Lower leg skin (tissue), 4 donors: ENCODE results near the gene GPC6. TPM values are rescaled to one million over a fixed set of nuclear protein-coding genes. Genes with fewer than 3 reads are reported as not detected.

Experiments used
- DNase-seq, 2 donors: peaks; one replicate each; pipeline ENCODE4 v3.0.0-alpha.2; 2019; ENCODE audit warnings: low spot score in 2 of 2
- H3K4me3 ChIP-seq: fragments of 200-600 bp; sonication (generic); 2 replicates; pipeline ENCODE4 v1.5.1; 2017; ENCODE audit warnings: mild to moderate bottlenecking, low read depth; ENCODE audit not compliant: poor library complexity, severe bottlenecking
- CTCF ChIP-seq, 3 donors: fragments of 450-650 bp; IDR thresholded peaks; one replicate each; pipeline ENCODE4 v1.5.1; 2016; ENCODE audit warnings: antibody characterized with exemption in 3 of 3, mild to moderate bottlenecking in 3 of 3, moderate library complexity in 2 of 3
- POLR2A ChIP-seq, 2 donors: fragments of 450-650 bp; IDR thresholded peaks; one replicate each; pipeline ENCODE4 v1.6.1; 2016 to 2017; ENCODE audit warnings: antibody characterized with exemption in 2 of 2, mild to moderate bottlenecking in 1 of 2, moderate library complexity in 1 of 2
- WGBS, 2 donors: methylation state at CpG; one replicate each; pipeline ENCODE4 v1.1.5; 2018; 5-methylcytosine and 5-hydroxymethylcytosine counted together
- intact Hi-C: fragments of 100-400 bp; cut with DNase I; formaldehyde crosslinking; loops from one replicate; pipeline ENCODE4 v1.15.0; 2023; ENCODE audit warnings: low total_unique reads
- total RNA-seq, 4 donors: library from RNA; depleted of rRNA; stranded (reverse); fragments of >200 nt; gene quantifications; one replicate each; pipeline ENCODE4 v1.1.0, GENCODE V29; 2016

Gene GPC6
- total RNA-seq, 4 donors from 2014 or later = 1.4 to 5.2 (median 2.5) TPM

- WGBS, 2 donors = 77 to 79% methylated on average over 4 of the region's 4 CpGs
- TF ChIP-seq CTCF (IDR thresholded peaks at IDR 0.05) (no peak), POLR2A (IDR thresholded peaks at IDR 0.05) (no peak)
- intact Hi-C loops = no loop called here
- no peak for DNase-seq
- no peak overlapping the region for H3K4me3 ChIP-seq
Measured at GRCh38 chr13:94305934-94306333, 1079.3 kb downstream of the GPC6 start.

DNA sequence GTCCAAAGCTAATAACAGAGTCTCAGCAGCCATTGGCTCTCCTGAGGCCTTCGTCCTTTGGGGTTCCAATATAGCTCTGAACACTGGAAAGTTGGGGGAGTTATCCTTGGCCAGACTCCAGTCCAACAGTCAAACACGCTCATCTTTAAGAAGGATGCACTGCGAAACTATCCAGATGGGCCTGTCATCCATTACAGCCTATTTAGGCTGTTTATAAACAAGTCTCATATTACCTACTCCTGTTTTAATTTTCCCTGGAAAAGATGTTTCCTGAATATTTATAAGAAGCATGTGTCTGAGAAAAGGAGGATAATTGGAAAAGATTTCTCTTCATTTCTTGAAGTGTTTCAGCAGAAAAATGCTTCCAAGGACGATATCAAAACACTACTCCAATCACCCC is 1082.2 kb downstream of the GPC6 start:
- WGBS, 2 donors = 88 to 89% methylated on average over 4 of the region's 4 CpGs
- TF ChIP-seq POLR2A (IDR thresholded peaks at IDR 0.05) (no peak), CTCF (IDR thresholded peaks at IDR 0.05) (no peak)
- no peak for DNase-seq
- intact Hi-C loops = no loop called here
- H3K4me3 ChIP-seq = no peak overlapping the region

DNA sequence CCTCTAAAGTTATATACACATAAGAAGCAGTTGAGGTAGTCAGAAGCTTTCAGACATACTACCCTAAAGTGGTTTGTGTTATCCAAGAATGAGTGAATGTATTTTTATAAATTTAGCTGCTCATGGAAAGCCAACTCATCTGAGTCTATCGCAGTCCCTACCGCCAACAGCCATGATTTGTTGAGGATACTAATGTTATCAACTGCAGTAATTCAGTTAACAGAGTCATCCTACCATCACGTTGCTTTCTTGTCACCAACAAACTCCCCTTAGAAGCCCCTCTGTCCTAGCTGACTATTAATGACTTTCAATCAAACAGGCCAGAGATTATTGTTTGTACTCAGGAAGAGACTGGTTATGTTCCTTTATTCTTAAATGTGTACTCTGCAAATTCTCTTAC is 1083.0 kb downstream of the GPC6 start:
- TF ChIP-seq CTCF (IDR thresholded peaks at IDR 0.05) (no peak), POLR2A (IDR thresholded peaks at IDR 0.05) (no peak)
- no peak overlapping the region for H3K4me3 ChIP-seq
- WGBS, 2 donors = 93 to 96% methylated on average over 3 of the region's 3 CpGs
- intact Hi-C loops = no loop called here
- no peak for DNase-seq

DNA sequence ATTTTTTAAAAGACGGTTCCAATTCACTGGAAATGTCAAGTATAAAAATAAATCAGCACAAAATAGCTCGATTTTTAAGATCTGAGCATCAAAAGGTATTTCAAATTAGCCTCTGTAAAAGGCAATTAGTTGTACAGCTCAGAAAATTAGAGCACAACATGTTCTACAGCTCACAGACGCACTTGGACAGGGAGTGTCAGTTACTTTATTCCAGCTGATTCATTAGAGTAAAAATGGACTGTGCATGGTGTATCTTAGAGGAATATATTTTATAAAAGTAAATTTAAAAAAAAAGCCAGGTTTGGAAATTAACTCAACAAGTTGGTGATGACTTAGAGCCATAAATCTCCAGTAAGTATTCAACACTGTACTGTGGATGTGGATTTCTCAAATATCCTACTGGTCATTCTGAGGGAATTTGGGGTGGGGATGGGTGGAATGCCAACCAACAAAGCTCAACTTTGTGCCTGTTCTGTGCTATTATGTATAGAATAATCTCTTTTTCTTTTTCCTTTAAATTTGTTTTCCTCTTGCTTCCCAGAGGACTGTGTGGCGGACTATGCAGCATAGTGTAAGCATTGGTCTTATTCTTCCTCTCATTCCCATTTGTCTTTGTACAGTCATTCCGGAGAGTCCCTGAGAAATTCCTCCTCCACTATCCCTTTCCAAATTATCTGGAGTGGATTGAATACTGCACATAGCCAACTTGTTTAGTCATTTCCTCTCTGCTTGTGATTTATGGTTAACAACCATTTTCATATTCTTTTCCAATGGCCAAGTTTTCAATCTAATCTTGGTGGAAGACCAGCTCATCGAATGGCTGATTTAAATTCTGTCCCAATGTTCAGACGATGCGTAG is 1083.6 kb downstream of the GPC6 start:
- intact Hi-C loops = no loop called here
- 50 to 62% methylated on average over 8 of the region's 8 CpGs for WGBS, 2 donors
- no peak overlapping the region for H3K4me3 ChIP-seq
- no peak for DNase-seq
- TF ChIP-seq POLR2A (IDR thresholded peaks at IDR 0.05) (no peak), CTCF (IDR thresholded peaks at IDR 0.05) (no peak)

DNA sequence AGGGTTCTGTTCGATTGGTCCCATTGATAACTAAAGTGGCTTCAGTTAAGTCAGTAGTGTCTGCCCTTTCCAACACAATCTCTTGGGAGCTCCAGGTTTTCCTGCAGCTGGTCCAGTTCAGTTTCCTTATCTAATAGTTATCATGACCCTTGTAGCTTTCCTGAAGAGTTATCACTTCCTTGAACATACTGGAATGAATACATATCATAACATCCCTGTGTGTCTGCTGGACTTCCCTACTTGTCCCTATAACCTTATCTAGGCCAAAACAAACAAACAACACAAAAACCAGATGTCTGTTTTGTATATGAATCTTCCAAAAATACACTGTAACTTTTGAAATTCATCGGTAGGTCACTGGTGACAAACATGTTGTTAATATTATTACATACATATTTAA is 1085.3 kb downstream of the GPC6 start:
- DNase-seq = no peak
- intact Hi-C loops = no loop called here
- TF ChIP-seq POLR2A (IDR thresholded peaks at IDR 0.05) (no peak), CTCF (IDR thresholded peaks at IDR 0.05) (no peak)
- no peak overlapping the region for H3K4me3 ChIP-seq
- WGBS, 2 donors = 72% methylated on average over 2 of the region's 2 CpGs
